Testis (tissue), 3 donors: ENCODE measurements around the gene DDX24. TPM values are rescaled to one million over a fixed set of nuclear protein-coding genes. Genes with fewer than 3 reads are reported as not detected.

Experiments
- DNase-seq: peaks from one replicate; pipeline ENCODE4 v3.0.0-alpha.2; 2019
- H3K27ac ChIP-seq, 2 donors: fragments of 200-600 bp; sonication (generic); one replicate each; pipeline ENCODE4 v1.5.1; 2019
- H3K27me3 ChIP-seq: fragments of 200-600 bp; sonication (generic); one replicate; pipeline ENCODE4 v1.5.1; 2019
- H3K36me3 ChIP-seq: fragments of 200-600 bp; sonication (generic); one replicate; pipeline ENCODE4 v1.5.1; 2017; ENCODE audit warnings: low read depth; ENCODE audit errors: missing control alignments
- H3K4me1 ChIP-seq: fragments of 200-600 bp; sonication (generic); one replicate; pipeline ENCODE4 v1.5.1; 2019
- H3K4me3 ChIP-seq, 2 donors: fragments of 200-600 bp; sonication (generic); one replicate each; pipeline ENCODE4 v1.5.1; 2017 to 2019
- H3K9me3 ChIP-seq: fragments of 200-600 bp; sonication (generic); one replicate; pipeline ENCODE4 v1.5.1; 2017
- CTCF ChIP-seq, 3 experiments: fragments of 450-650 bp in 2 of 3; fragments of 200-600 bp in 1 of 3; sonication (generic) in 1 of 3; IDR thresholded peaks; one replicate each; pipeline ENCODE4 v1.5.1; 2016 to 2019; ENCODE audit warnings: antibody characterized with exemption in 3 of 3, mild to moderate bottlenecking in 2 of 3, moderate library complexity in 1 of 3
- POLR2A ChIP-seq: fragments of 450-650 bp; IDR thresholded peaks from one replicate; pipeline ENCODE4 v1.6.1; 2017; ENCODE audit warnings: antibody characterized with exemption, mild to moderate bottlenecking, moderate library complexity
- WGBS, 2 donors: methylation state at CpG; one replicate each; pipeline ENCODE4 v1.1.5; 2018; 5-methylcytosine and 5-hydroxymethylcytosine counted together
- intact Hi-C: fragments of 100-400 bp; cut with DNase I; formaldehyde crosslinking; loops from one replicate; pipeline ENCODE4 v1.15.1; 2023; ENCODE audit warnings: low total_unique reads
- polyA plus RNA-seq: library from polyadenylated mRNA; stranded (reverse); fragments of 350-450 nt; fragmentation: Illumina TruSeq; extraction: RNeasy Lipid Tissue Mini Kit (QIAGEN cat#74804); gene quantifications from one replicate; pipeline ENCODE4 v1.2.3, GENCODE V29; 2014; ENCODE audit warnings: low read depth, low replicate concordance; ENCODE audit not compliant: insufficient read depth
- total RNA-seq, 2 donors: library from RNA; depleted of rRNA; stranded (reverse); fragments of >200 nt; gene quantifications; one replicate each; pipeline ENCODE4 v1.2.3, GENCODE V29; 2016

The DDX24 gene
- total and polyA plus RNA-seq, 3 donors from 2014 or later, result 378 to 485 (median 431) TPM

- intact Hi-C loops, result no loop called here
- WGBS, 2 donors, result 86 to 89% methylated on average over 8 of the region's 8 CpGs
- Histone ChIP-seq H3K27ac (no peak overlapping the region), H3K27me3 (no peaks in the 10 kb centered on the region), H3K4me1 (peaks cover 18% of the 10 kb centered on the region), H3K4me3 (no peak overlapping the region), H3K36me3 (no peaks in the 10 kb centered on the region), H3K9me3 (no peaks in the 10 kb centered on the region)
- no peak for DNase-seq
- TF ChIP-seq POLR2A (no peak), CTCF (IDR thresholded peaks at IDR 0.05) (no peak)
Measured at GRCh38 chr14:94045101-94045500, 35.9 kb downstream of the DDX24 start.

- Histone ChIP-seq H3K27me3 (no peaks in the 10 kb centered on the region), H3K4me3 (no peak overlapping the region), H3K4me1 (peaks cover 18% of the 10 kb centered on the region), H3K36me3 (no peaks in the 10 kb centered on the region), H3K27ac (no peak overlapping the region), H3K9me3 (no peaks in the 10 kb centered on the region)
- TF ChIP-seq CTCF (IDR thresholded peaks at IDR 0.05), result no peak
- no peak for TF ChIP-seq POLR2A
- WGBS, 2 donors, result 86 to 92% methylated on average over 17 to 20 of the region's 20 CpGs
- intact Hi-C loops, result no loop called here
- no peak for DNase-seq
Measured at GRCh38 chr14:94044476-94045091, 36.4 kb downstream of the DDX24 start.

GRCh38 chr14:94043756-94044475 is 37.1 kb downstream of the DDX24 start:
- intact Hi-C loops, result no loop called here
- 89 to 94% methylated on average over 14 of the region's 14 CpGs for WGBS, 2 donors
- Histone ChIP-seq H3K4me1 (peaks cover 18% of the 10 kb centered on the region), H3K27me3 (no peaks in the 10 kb centered on the region), H3K36me3 (no peaks in the 10 kb centered on the region), H3K27ac (no peak overlapping the region), H3K4me3 (no peak overlapping the region), H3K9me3 (no peaks in the 10 kb centered on the region)
- no peak for TF ChIP-seq CTCF (IDR thresholded peaks at IDR 0.05)
- TF ChIP-seq POLR2A, result no peak
- DNase-seq, result no peak

- H3K4me1 ChIP-seq, result peaks cover 18% of the 10 kb centered on the region
- no peaks in the 10 kb centered on the region for H3K27me3 ChIP-seq
- DNase-seq, result no peak
- intact Hi-C loops, result no loop called here
- no peaks in the 10 kb centered on the region for H3K9me3 ChIP-seq
- TF ChIP-seq POLR2A, result no peak
- no peak for TF ChIP-seq CTCF (IDR thresholded peaks at IDR 0.05)
- WGBS, 2 donors, result 81 to 88% methylated on average over 10 to 13 of the region's 13 CpGs
- no peaks in the 10 kb centered on the region for H3K36me3 ChIP-seq
- no peak overlapping the region for H3K27ac ChIP-seq
- H3K4me3 ChIP-seq, result no peak overlapping the region
Measured at GRCh38 chr14:94043111-94043755, 37.8 kb downstream of the DDX24 start.
